K562 (cell line): ENCODE data around the gene MBNL2. TPM values are rescaled to one million over a fixed set of nuclear protein-coding genes. Genes with fewer than 3 reads are reported as not detected.

Source experiments
- ADNP ChIP-seq: fragments of 200-800 bp; sonication (Bioruptor generic); IDR thresholded peaks from 2 replicates; pipeline ENCODE4 v1.6.1; 2016; ENCODE audit warnings: missing genetic modification characterization, missing compliant biosample characterization
- CBX2 ChIP-seq: fragments of 200-600 bp; sonication (generic); IDR thresholded peaks from one replicate; pipeline ENCODE4 v1.6.1; 2012; ENCODE audit warnings: mild to moderate bottlenecking, low read length, inconsistent platforms; ENCODE audit not compliant: insufficient read depth, poor library complexity, severe bottlenecking
- CHD4 ChIP-seq: fragments of 200-600 bp; sonication (generic); IDR thresholded peaks from 3 replicates; pipeline ENCODE4 v1.6.1; 2012; ENCODE audit warnings: low read depth, mild to moderate bottlenecking, mixed read lengths, low read length, inconsistent platforms; ENCODE audit not compliant: insufficient read depth, insufficient replicate concordance, poor library complexity, severe bottlenecking
- DEAF1 ChIP-seq: fragments of 450-650 bp; formaldehyde crosslinking; IDR thresholded peaks from 2 replicates; pipeline ENCODE4 v1.4.0; 2020; ENCODE audit warnings: mild to moderate bottlenecking, moderate library complexity
- DLX4 ChIP-seq: fragments of 250-450 bp; sonication (Bioruptor Pico); IDR thresholded peaks from 2 replicates; pipeline ENCODE4 v1.6.1; 2021; ENCODE audit warnings: mild to moderate bottlenecking
- E2F1 ChIP-seq: sonication (generic); formaldehyde crosslinking; IDR thresholded peaks from 2 replicates; pipeline ENCODE4 v1.8.1; 2023; ENCODE audit warnings: mild to moderate bottlenecking, missing genetic modification reagents, moderate library complexity
- EGR1 ChIP-seq: fragments of 450-650 bp; conservative IDR thresholded peaks from 2 replicates; pipeline ENCODE4 v1.6.1; 2017; ENCODE audit warnings: mild to moderate bottlenecking
- EHMT2 ChIP-seq: fragments of 450-650 bp; IDR thresholded peaks from 2 replicates; pipeline ENCODE4 v1.6.1; 2018; ENCODE audit warnings: antibody characterized with exemption
- ELF2 ChIP-seq: fragments of 250-450 bp; sonication (Bioruptor Pico); IDR thresholded peaks from 2 replicates; pipeline ENCODE4 v1.5.0; 2021; ENCODE audit warnings: mild to moderate bottlenecking
- HCFC1 ChIP-seq: IDR thresholded peaks from 2 replicates; pipeline ENCODE4 v1.6.1; 2012; ENCODE audit warnings: low read depth, low read length, improper control_type of control experiment
- HEY1 ChIP-seq: fragments of 250-450 bp; sonication (Bioruptor Pico); IDR thresholded peaks from 2 replicates; pipeline ENCODE4 v1.5.0; 2020; ENCODE audit warnings: mild to moderate bottlenecking, moderate library complexity, borderline replicate concordance
- KAT8 ChIP-seq: fragments of 450-650 bp; IDR thresholded peaks from 2 replicates; pipeline ENCODE4 v1.6.1; 2016; ENCODE audit warnings: low read depth, mild to moderate bottlenecking
- MAFG ChIP-seq: fragments of 450-650 bp; conservative IDR thresholded peaks from 2 replicates; pipeline ENCODE4 v1.6.1; 2016; ENCODE audit warnings: missing genetic modification characterization, missing compliant biosample characterization
- MEF2A ChIP-seq: IDR thresholded peaks from 2 replicates; pipeline ENCODE4 v1.6.1; 2011; ENCODE audit warnings: low read depth, mild to moderate bottlenecking, low read length, moderate library complexity; ENCODE audit not compliant: control insufficient read depth
- MIER1 ChIP-seq: fragments of 450-650 bp; IDR thresholded peaks from 2 replicates; pipeline ENCODE4 v1.6.1; 2016; ENCODE audit warnings: antibody characterized with exemption, mild to moderate bottlenecking, low read depth
- MNT ChIP-seq, 2 experiments: fragments of 450-650 bp; conservative IDR thresholded peaks; 2 replicates each; pipeline ENCODE4 v1.6.1; 2017; ENCODE audit warnings: mild to moderate bottlenecking in 2 of 2, moderate library complexity in 2 of 2
- NCOA2 ChIP-seq, 2 experiments: fragments of 450-650 bp; IDR thresholded peaks; 2 replicates each; pipeline ENCODE4 v1.6.1; 2018; ENCODE audit warnings: mild to moderate bottlenecking in 2 of 2, moderate library complexity in 1 of 2; ENCODE audit not compliant: partially characterized antibody in 2 of 2
- PML ChIP-seq: IDR thresholded peaks from 2 replicates; pipeline ENCODE4 v1.6.1; 2012; ENCODE audit warnings: low read length, inconsistent platforms
- RBM15 ChIP-seq: fragments of 200-400 bp; formaldehyde crosslinking; IDR thresholded peaks from 2 replicates; pipeline ENCODE4 v1.6.1; 2018; ENCODE audit warnings: mild to moderate bottlenecking, low read length, moderate library complexity; ENCODE audit not compliant: insufficient read depth
- SMAD1 ChIP-seq: fragments of 150-350 bp; IDR thresholded peaks from 2 replicates; pipeline ENCODE4 v1.6.1; 2014; ENCODE audit warnings: low read length, low read depth; ENCODE audit not compliant: partially characterized antibody
- ZNF274 ChIP-seq: IDR thresholded peaks from 2 replicates; pipeline ENCODE4 v1.6.1; 2011; ENCODE audit warnings: low read depth, mild to moderate bottlenecking, low read length, moderate library complexity, borderline replicate concordance
- ZNF347 ChIP-seq: fragments of 450-650 bp; formaldehyde crosslinking; IDR thresholded peaks from 2 replicates; pipeline ENCODE4 v1.4.0; 2020; ENCODE audit warnings: low read depth, mild to moderate bottlenecking, moderate library complexity
- ZNF354B ChIP-seq: fragments of 250-450 bp; sonication (Bioruptor Pico); IDR thresholded peaks from 2 replicates; pipeline ENCODE4 v1.4.0; 2020
- polyA plus RNA-seq, 8 experiments: library from polyadenylated mRNA; depleted of rRNA in 4 of 8; stranded (reverse) in 5 of 8; unstranded in 3 of 8; fragments of >200 nt; fragmentation: Nextera tagmentation in 2 of 8; fragmentation: Illumina TruSeq in 1 of 8; extraction: Ambion mirVana in 2 of 8; extraction: Trizol in 1 of 8; gene quantifications; 2 replicates each; pipeline versions ENCODE4 v1.2.1 to v1.2.3, GENCODE V29; 2011 to 2014; ENCODE audit warnings: inconsistent platforms in 1 of 8, missing spikeins in 1 of 8
- total RNA-seq, 7 experiments: library from RNA; depleted of rRNA in 6 of 7; stranded (reverse); fragments of >200 nt in 6 of 7; fragmentation: Illumina TruSeq in 2 of 7; extraction: Trizol in 2 of 7; gene quantifications; 2 replicates each; pipeline versions ENCODE4 v1.2.1 to v1.2.3, GENCODE V29; 2011 to 2021; ENCODE audit warnings: low replicate concordance in 1 of 7

MBNL2 gene
- total and polyA plus RNA-seq, 9 of the 15 experiments (the other 6 are each of a cell fraction or from before 2014, with no cell fraction given): 7.0 to 24.8 (median 13.8) TPM

GRCh38 chr13:97257800-97258799 lies 36.0 kb downstream of the MBNL2 start (continued):
- TF ChIP-seq ADNP (tag) (no peak; the same call in 1 of the 2 replicates), ELF2 (no peak), SMAD1 (no peak), ZNF274 (no peak), RBM15 (no peak), EHMT2 (no peak), NCOA2 (IDR thresholded peaks at IDR 0.05; ENCODE audit: partially characterized antibody in 2 of 2) (no peak), MAFG (tag) (peak; percentile 84), DEAF1 (CRISPR knock-in tag) (no peak), MIER1 (no peak), MEF2A (no peak), PML (no peak), KAT8 (no peak), DLX4 (CRISPR knock-in tag) (no peak), ZNF347 (CRISPR knock-in tag) (no peak), ZNF354B (no peak), HEY1 (no peak), CHD4 (no peak), EGR1 (no peak), MNT (conservative IDR thresholded peaks at IDR 0.05) (0 out of 4 replicates have a peak, but pooled peaks of 1 of the 2 experiments have one; percentile 32), E2F1 (CRISPR knock-in tag) (no peak), CBX2 (no peak), HCFC1 (no peak)
